ENCODE results near the gene NEUROD2. TPM values are rescaled to one million over a fixed set of nuclear protein-coding genes. Genes with fewer than 3 reads are reported as not detected.

The NEUROD2 gene
- polyA plus RNA-seq, 1 of the 3 experiments (the other 2 are of a cell fraction) = not detected

- WGBS (ENCODE audit: low lambda C conversion rate) = 8% methylated on average over 27 of the region's 40 CpGs
- no peaks in the 10 kb centered on the region for H3K9me3 ChIP-seq
- H2AFZ ChIP-seq (ENCODE audit: low read depth) = no peak overlapping the region
- no peak for DNase-seq
- no peaks in the 10 kb centered on the region; a peak in 1 of 4 replicates for H3K4me1 ChIP-seq (ENCODE audit: control insufficient read depth in 1 of 2, insufficient read depth in 2 of 2, low read depth in 1 of 2, low read length in 1 of 2)
- H3K9me2 ChIP-seq = no peaks in the 10 kb centered on the region
- peaks cover 89% of the 10 kb centered on the region for H3K27me3 ChIP-seq (ENCODE audit: insufficient read depth)
- H3K79me2 ChIP-seq (ENCODE audit: insufficient read depth) = no peaks in the 10 kb centered on the region
- no peak overlapping the region for H3K4me3 ChIP-seq (ENCODE audit: low read depth in 2 of 2, low read length in 1 of 2)
- 0 out of 2 replicates have a peak, but pooled peaks cover 5% of the 10 kb centered on the region for H4K20me1 ChIP-seq (ENCODE audit: insufficient read depth)
- no peak overlapping the region for H3K27ac ChIP-seq (ENCODE audit: low read depth in 2 of 2, low read length in 1 of 2)
- H3K9ac ChIP-seq = no peak overlapping the region
- no peak overlapping the region; the same call in 1 of the 2 replicates for H3K4me2 ChIP-seq
- H3F3A ChIP-seq (replicated peaks; ENCODE audit: insufficient read depth) = no peaks in the 10 kb centered on the region
- ChIA-PET POLR2A (interaction anchor here (0.7 kb wide), 1 partner anchor 8 kb away, joined by 3 read pairs; no protein-coding TSS in a partner anchor), CTCF (interaction anchor here (1.5 to 17.5 kb wide), 2 partner anchors 8 to 15 kb away, joined by 4 to 285 read pairs; partner anchors contain the start of gene PPP1R1B)
- TF ChIP-seq YY1 (IDR thresholded peaks at IDR 0.05; ENCODE audit: low read depth) (no peak), NFIC (IDR thresholded peaks at IDR 0.05; ENCODE audit: borderline replicate concordance) (no peak), TCF12 (IDR thresholded peaks at IDR 0.05) (no peak), GABPA (IDR thresholded peaks at IDR 0.05; ENCODE audit: low read depth) (no peak), IRF3 (IDR thresholded peaks at IDR 0.05; ENCODE audit: low read depth, low read length) (no peak), RCOR1 (IDR thresholded peaks at IDR 0.05; ENCODE audit: low read length) (no peak), JUND (IDR thresholded peaks at IDR 0.05) (no peak), NRF1 (IDR thresholded peaks at IDR 0.05; ENCODE audit: low read depth, low read length) (no peak), ZBTB33 (IDR thresholded peaks at IDR 0.05; ENCODE audit: borderline replicate concordance, low read depth) (no peak)
- no peaks in the 10 kb centered on the region for H3K36me3 ChIP-seq (replicated peaks in 1 of 2; ENCODE audit: control insufficient read depth in 1 of 2, insufficient read depth in 2 of 2, low read length in 1 of 2)
Observed at GRCh38 chr17:39607057-39607850, 466 bp downstream of the NEUROD2 start.

GRCh38 chr17:39606434-39607056 is 1.2 kb downstream of the NEUROD2 start:
- no peak for DNase-seq
- Histone ChIP-seq H3F3A (replicated peaks; ENCODE audit: insufficient read depth) (no peaks in the 10 kb centered on the region), H4K20me1 (ENCODE audit: insufficient read depth) (0 out of 2 replicates have a peak, but pooled peaks cover 5% of the 10 kb centered on the region), H3K9me3 (no peaks in the 10 kb centered on the region), H3K4me3 (ENCODE audit: low read depth in 2 of 2, low read length in 1 of 2) (no peak overlapping the region), H3K9ac (no peak overlapping the region), H3K27me3 (ENCODE audit: insufficient read depth) (peaks cover 94% of the 10 kb centered on the region), H3K79me2 (ENCODE audit: insufficient read depth) (no peaks in the 10 kb centered on the region), H3K27ac (ENCODE audit: low read depth in 2 of 2, low read length in 1 of 2) (no peak overlapping the region), H3K4me2 (peak overlapping the region; percentile 7; the same call in 1 of the 2 replicates), H3K9me2 (no peaks in the 10 kb centered on the region), H2AFZ (ENCODE audit: low read depth) (no peak overlapping the region), H3K36me3 (replicated peaks in 1 of 2; ENCODE audit: control insufficient read depth in 1 of 2, insufficient read depth in 2 of 2, low read length in 1 of 2) (no peaks in the 10 kb centered on the region), H3K4me1 (ENCODE audit: control insufficient read depth in 1 of 2, insufficient read depth in 2 of 2, low read depth in 1 of 2, low read length in 1 of 2) (no peaks in the 10 kb centered on the region; a peak in 1 of 4 replicates)
- ChIA-PET POLR2A (interaction anchor here (0.7 kb wide), 1 partner anchor 9 kb away, joined by 3 read pairs; no protein-coding TSS in a partner anchor), CTCF (interaction anchor here (0.6 to 17.5 kb wide), 6 partner anchors 8 to 180 kb away, joined by 3 to 285 read pairs (median 4); partner anchors contain the start of genes PNMT and PPP1R1B)
- 6% methylated on average over 27 of the region's 66 CpGs for WGBS (ENCODE audit: low lambda C conversion rate)
- no peak for TF ChIP-seq REST (IDR thresholded peaks at IDR 0.05; ENCODE audit: low read depth, low read length)
